HG03108 (cell line): ENCODE data around the gene TMEM18.

ENCODE experiments used
- ATAC-seq: cut with Tn5 transposase; IDR thresholded peaks from one replicate; pipeline ENCODE4 v1.9.1; 2021; ENCODE audit warnings: moderate library complexity; ENCODE audit not compliant: unreplicated experiment

TMEM18 gene

GRCh38 chr2:622357-622756, 54.8 kb downstream of the TMEM18 start:
- no peak for ATAC-seq

DNA sequence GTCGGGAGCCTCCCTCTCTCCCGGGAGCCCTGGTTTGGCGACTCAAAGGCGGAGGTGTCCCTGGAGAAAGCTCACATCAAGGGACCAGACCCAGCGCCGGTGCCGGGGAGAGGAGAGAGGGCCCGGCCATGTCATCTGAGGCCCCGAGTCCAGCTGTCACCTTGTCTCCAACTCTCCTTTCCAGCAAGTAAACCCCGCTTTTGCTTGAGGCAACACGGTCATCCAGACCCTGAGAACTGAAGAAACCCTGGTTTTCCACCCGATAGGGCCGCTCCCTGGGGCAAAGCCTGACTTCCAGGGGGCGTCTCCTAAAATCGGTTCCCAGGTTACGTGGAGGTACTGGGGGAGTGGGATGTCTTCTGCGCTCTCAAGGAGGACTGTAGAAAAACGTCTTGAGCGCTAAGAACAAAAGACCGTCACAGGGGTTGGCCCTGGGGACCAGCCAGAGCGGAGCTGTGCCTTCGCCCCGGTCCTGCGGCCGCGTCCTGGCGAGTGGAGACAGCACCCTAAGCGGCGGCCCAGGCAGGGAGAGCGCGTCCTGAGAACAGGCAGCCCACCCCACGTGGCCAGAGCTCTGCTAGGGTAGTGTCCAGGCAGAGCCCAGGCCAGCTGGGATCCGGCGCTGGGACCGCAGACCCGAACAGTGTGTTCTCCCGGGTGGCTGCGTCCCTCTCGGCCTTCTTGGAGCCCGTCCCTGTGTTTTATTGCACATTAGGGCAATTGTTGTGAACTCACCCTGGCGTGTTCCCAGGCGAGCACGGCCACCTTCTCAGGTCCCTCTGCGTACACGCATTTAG, 55.7 kb downstream of the TMEM18 start:
- no peak for ATAC-seq

- no peak for ATAC-seq
Observed at GRCh38 chr2:620471-621302, 56.5 kb downstream of the TMEM18 start.

- ATAC-seq: no peak
Observed at GRCh38 chr2:620004-620403, 57.2 kb downstream of the TMEM18 start.

DNA sequence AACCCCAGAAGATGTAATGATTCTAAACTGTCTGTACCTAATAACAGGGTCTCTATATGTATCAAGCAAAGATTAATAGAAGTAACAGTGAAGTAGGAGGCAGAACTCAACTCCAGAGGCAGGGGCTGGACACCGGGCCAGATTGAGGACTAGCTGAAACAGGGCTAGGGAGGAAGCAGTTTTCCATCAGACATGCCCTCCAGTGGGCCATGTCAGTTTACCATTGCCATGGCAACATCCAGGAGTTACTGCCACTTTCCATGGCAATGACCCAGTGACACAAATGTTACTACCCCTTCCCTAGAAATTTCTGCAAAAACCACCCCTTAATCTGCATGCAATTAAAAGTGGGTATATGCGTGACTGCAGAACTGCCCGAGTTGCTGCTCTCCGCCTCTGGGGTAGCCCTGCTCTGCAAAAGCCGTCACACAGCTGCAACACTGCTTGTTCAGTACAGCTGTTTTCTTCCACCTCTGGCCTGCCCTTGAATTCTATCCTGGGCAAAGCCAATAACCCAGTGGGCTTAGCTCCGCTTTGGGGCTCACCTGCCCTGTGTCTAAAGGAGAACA, 58.7 kb downstream of the TMEM18 start:
- ATAC-seq: no peak

DNA sequence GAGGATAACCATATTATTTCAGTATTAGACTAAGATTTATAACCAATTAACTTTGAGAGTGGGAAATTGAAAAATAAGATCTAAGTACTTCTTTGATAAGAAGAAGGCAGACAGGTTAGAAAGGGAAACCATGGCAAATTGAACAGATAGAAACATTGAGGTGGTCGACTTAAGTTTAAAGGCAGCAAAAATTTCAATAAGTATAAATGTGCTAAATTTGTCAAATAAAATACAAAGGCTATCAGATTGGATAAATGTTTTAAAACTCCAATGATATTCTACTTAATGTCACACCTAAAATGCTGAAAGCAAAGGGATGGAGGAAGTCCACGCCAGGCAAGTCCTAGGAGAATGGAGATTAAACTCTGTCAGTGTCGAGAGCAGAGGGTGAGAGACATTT, 59.2 kb downstream of the TMEM18 start:
- no peak for ATAC-seq
